SK-N-MC (cell line): ENCODE data around the gene CMA1.
"Not testable (repeated sequence)": the region's sequence is repeated elsewhere in the genome, so short reads cannot be mapped to it uniquely, and the experiment has no call there.

Experiments used
- FOXP2 ChIP-seq: optimal IDR thresholded peaks from 2 replicates; pipeline ENCODE3; 2011; ENCODE audit warnings: mild to moderate bottlenecking, moderate library complexity; ENCODE audit not compliant: insufficient read depth; ENCODE audit errors: extremely low read length, control extremely low read depth
- POLR2AphosphoS5 ChIP-seq: IDR thresholded peaks from 2 replicates; pipeline ENCODE4 v1.6.1; 2012; ENCODE audit warnings: mild to moderate bottlenecking, low read depth, low read length, borderline replicate concordance

- not testable (repeated sequence) for TF ChIP-seq POLR2AphosphoS5, FOXP2
Measured at GRCh38 chr14:24479999-24480398, 28.1 kb downstream of the CMA1 start.
